ENCODE data around the gene PPARD. TPM values are rescaled to one million over a fixed set of nuclear protein-coding genes. Genes with fewer than 3 reads are reported as not detected.

PPARD gene
- polyA plus RNA-seq, 5 donors: 18.5 to 27.4 (median 25.0) TPM

- no peak for DNase-seq
Measured at GRCh38 chr6:35468980-35469750, 126.8 kb downstream of the PPARD start.

GRCh38 chr6:35469751-35470662 lies 127.6 kb downstream of the PPARD start:
- no peak for DNase-seq

DNA sequence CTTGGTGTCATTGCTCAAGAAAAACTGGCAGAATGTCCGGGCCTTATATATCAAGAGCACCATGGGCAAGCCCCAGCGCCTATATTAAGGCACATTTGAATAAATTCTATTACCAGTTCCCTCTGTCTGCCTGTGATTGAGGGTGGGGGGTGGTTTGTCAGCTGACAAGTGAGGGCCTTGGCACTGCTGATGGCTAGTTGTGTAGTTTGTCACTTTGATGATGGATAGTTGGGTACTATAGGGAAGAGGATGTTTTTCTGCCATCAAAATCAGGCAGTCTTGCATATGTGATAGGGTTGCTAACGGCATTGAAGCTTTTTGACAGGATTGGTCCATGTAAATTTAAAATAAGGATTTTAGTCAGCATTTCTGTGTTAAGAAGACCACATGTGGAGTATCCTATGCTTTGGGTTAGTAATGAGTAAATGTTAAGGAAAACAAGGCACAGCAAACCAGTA lies 128.3 kb downstream of the PPARD start:
- DNase-seq: no peak

GRCh38 chr6:35471836-35472345 lies 129.5 kb downstream of the PPARD start:
- no peak for DNase-seq

DNA sequence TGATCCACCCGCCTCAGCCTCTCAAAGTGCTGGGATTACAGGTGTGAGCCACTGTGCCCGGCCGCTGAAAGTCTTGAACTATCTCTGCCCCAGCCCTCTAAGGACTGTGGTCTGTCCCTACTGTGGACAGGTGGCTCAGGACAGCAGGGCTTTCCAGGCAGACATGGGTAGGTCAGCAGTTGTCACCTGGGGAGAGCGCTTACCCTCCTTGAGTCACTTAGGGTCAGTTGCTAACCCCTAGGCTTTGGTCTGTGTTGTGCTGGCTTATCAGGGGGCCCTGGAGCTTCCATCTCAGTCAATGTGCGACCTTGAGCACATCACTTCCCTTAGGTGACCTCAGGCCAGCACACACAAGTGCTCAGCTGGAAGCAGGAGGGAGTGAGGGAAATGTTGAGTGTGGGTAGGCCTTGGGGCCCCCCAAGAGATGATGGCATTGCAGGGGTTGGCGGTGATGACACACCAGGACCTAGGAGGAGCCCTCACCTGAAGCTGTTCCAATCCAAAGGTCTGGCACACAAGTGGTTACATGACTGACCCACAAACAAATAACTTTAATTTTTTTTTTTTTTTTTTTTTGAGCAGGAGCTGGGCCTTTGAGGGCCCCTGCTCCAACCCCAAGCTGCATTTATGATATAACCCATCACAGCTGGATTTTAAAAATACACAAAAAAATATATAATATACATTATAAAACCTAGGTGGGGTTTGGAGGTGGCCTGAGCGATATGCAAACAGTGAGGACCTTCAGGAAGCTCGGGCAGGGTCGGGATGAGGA lies 130.9 kb downstream of the PPARD start:
- no peak for DNase-seq

GRCh38 chr6:35473850-35474130 lies 131.4 kb downstream of the PPARD start:
- DNase-seq: no peak

GRCh38 chr6:35474131-35474941 lies 132.0 kb downstream of the PPARD start:
- no peak for DNase-seq

DNA sequence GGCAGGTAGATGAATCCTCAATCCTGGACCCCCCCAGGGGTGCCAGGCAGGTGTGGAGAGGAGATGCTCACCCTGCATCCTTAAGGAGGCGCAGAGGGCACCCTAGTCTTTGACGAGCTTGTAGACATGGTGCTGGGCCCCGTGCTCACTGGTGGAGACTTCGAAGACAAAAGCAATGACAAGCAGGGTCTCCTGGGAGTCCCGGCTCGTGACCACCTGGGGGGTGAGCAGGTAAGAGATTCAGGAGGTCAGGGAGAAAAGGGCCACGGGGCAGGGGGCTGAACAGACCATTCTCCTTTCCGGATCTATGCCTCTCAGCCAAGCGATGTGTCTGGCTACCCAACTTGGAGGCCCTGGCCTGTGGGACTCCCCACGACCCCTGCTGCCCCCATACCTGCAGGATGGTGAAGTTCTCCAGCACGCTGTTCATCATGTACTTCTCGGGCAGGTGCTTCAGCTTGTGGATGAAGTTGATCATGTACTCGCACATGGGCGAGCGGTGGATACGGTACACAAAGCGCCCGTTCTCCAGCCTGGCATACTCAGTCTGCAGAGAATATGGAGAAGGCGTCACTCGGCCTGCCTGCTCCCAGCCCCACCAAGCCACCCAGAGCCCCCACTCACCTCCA lies 132.7 kb downstream of the PPARD start:
- no peak for DNase-seq

DNA sequence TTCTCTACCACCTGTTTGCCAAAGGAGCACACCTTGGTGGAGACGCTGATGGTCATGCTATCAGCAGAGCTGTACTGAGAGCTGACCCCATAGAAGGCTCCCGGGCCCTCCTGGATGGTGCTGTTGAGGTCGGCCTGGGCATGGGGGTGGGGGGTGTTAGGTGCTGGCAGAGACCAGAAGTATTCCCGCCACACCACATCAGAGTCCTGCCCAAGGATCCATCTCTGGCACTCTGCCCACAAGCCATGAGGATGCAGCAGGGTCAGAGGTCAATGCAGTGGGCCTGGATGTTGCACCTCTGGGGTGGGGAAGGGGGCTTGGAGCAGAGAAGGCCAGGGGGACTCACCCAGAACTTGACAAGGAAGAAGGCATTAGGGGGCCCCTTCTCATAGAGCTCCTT lies 133.2 kb downstream of the PPARD start:
- DNase-seq: no peak

DNA sequence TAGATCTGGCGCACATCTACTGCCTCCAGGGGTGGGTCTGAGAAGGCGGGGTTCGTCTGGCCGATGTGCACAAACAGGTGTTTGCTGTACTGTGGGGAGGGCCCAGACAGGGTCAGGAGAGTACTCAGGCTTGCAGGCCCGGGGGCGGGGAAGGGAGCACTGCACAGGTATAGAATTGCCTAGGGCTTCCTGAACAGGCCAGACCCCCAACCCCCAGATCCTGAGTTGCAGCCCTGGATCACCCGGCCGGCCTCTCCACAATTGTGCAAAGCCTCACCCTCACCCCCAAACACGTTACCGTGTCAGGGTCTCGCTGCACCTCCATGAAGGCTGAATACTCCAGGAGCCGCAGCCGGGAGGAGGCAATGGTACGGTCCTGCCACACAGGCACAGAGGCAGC lies 133.6 kb downstream of the PPARD start:
- DNase-seq: no peak

GRCh38 chr6:35477028-35477427 lies 134.7 kb downstream of the PPARD start:
- no peak for DNase-seq

Other genes with a start within 250 kb of the PPARD start
- 1 to 10 TPM in 2 of 5 donors, under 1 TPM in 3; 0.63 to 1.5 (median 0.86) TPM for gene TCP11, start 201.2 kb upstream of the PPARD start, polyA plus RNA-seq (ENCODE audit: insufficient read depth in 1 of 5, insufficient read length in 5 of 5, low replicate concordance in 1 of 5)
- 1 to 10 TPM; 3.5 to 5.3 (median 3.7) TPM for gene SCUBE3, start 128.6 kb upstream of the PPARD start, polyA plus RNA-seq (ENCODE audit: insufficient read depth in 1 of 5, insufficient read length in 5 of 5, low replicate concordance in 1 of 5)
- gene ZNF76, start 82.8 kb upstream of the PPARD start, polyA plus RNA-seq (ENCODE audit: insufficient read depth in 1 of 5, insufficient read length in 5 of 5, low replicate concordance in 1 of 5): 10 to 100 TPM; 34.8 to 49.3 (median 41.2) TPM
- gene DEF6, start 44.7 kb upstream of the PPARD start, polyA plus RNA-seq (ENCODE audit: insufficient read depth in 1 of 5, insufficient read length in 5 of 5, low replicate concordance in 1 of 5): 10 to 100 TPM in 1 of 5 donors, 1 to 10 TPM in 4; 6.4 to 10.4 (median 7.0) TPM
- gene FANCE, start 109.8 kb downstream of the PPARD start, polyA plus RNA-seq (ENCODE audit: insufficient read depth in 1 of 5, insufficient read length in 5 of 5, low replicate concordance in 1 of 5): 10 to 100 TPM in 4 of 5 donors, 1 to 10 TPM in 1; 9.6 to 13.3 (median 12.2) TPM
- gene RPL10A, start 125.8 kb downstream of the PPARD start, polyA plus RNA-seq (ENCODE audit: insufficient read depth in 1 of 5, insufficient read length in 5 of 5, low replicate concordance in 1 of 5): 1,000 to 10,000 TPM; 2,506 to 2,722 (median 2,619) TPM
- 10 to 100 TPM; 32.0 to 56.7 (median 48.4) TPM for gene TEAD3, start 154.5 kb downstream of the PPARD start, polyA plus RNA-seq (ENCODE audit: insufficient read depth in 1 of 5, insufficient read length in 5 of 5, low replicate concordance in 1 of 5)
- gene TULP1, start 170.3 kb downstream of the PPARD start, polyA plus RNA-seq (ENCODE audit: insufficient read depth in 1 of 5, insufficient read length in 5 of 5, low replicate concordance in 1 of 5): 1 to 10 TPM; 3.9 to 8.2 (median 6.3) TPM